Suprapubic skin (tissue), 4 donors: ENCODE results near the gene ASTN2. TPM values are rescaled to one million over a fixed set of nuclear protein-coding genes. Genes with fewer than 3 reads are reported as not detected.

Source experiments
- DNase-seq, 2 donors: peaks; one replicate each; pipeline ENCODE4 v3.0.0-alpha.2; 2019; ENCODE audit warnings: low spot score in 2 of 2
- H3K27ac ChIP-seq: fragments of 200-600 bp; sonication (generic); one replicate; pipeline ENCODE4 v1.5.1; 2019
- H3K27me3 ChIP-seq: fragments of 200-600 bp; sonication (generic); one replicate; pipeline ENCODE4 v1.5.1; 2019
- H3K36me3 ChIP-seq: fragments of 200-600 bp; sonication (generic); one replicate; pipeline ENCODE4 v1.5.1; 2019
- H3K4me1 ChIP-seq: fragments of 200-600 bp; sonication (generic); one replicate; pipeline ENCODE4 v1.5.1; 2019
- H3K4me3 ChIP-seq: fragments of 200-600 bp; sonication (generic); one replicate; pipeline ENCODE4 v1.5.1; 2019; ENCODE audit warnings: mild to moderate bottlenecking
- H3K9me3 ChIP-seq: fragments of 200-600 bp; sonication (generic); one replicate; pipeline ENCODE4 v1.5.1; 2019
- EP300 ChIP-seq: sonication (generic); formaldehyde crosslinking; IDR thresholded peaks from one replicate; pipeline ENCODE4 v1.6.1; 2017; ENCODE audit warnings: antibody characterized with exemption
- POLR2A ChIP-seq, 2 donors: fragments of 450-650 bp; IDR thresholded peaks; one replicate each; pipeline ENCODE4 v1.6.1; 2017; ENCODE audit warnings: antibody characterized with exemption in 2 of 2, mild to moderate bottlenecking in 2 of 2, moderate library complexity in 2 of 2
- POLR2AphosphoS5 ChIP-seq, 3 donors: sonication (generic); formaldehyde crosslinking; IDR thresholded peaks; one replicate each; pipeline ENCODE4 v1.6.1; 2017; ENCODE audit warnings: antibody characterized with exemption in 3 of 3
- WGBS: methylation state at CpG from one replicate; pipeline ENCODE4 v1.1.5; 2018; 5-methylcytosine and 5-hydroxymethylcytosine counted together
- total RNA-seq, 4 donors: library from RNA; depleted of rRNA; stranded (reverse); fragments of >200 nt; gene quantifications; one replicate each; pipeline ENCODE4 v1.1.0, GENCODE V29; 2016
- TF ChIP-seq, protein P1 (sequence below), 2 donors: fragments of 200-600 bp in 1 of 2; fragments of 450-650 bp in 1 of 2; sonication (generic) in 1 of 2; IDR thresholded peaks; one replicate each; pipeline ENCODE4 v1.5.1; 2016 to 2019; ENCODE audit warnings: antibody characterized with exemption in 2 of 2, mild to moderate bottlenecking in 1 of 2, moderate library complexity in 1 of 2

The ASTN2 gene
- total RNA-seq, 4 donors from 2014 or later = 2.0 to 6.9 (median 3.8) TPM

DNA sequence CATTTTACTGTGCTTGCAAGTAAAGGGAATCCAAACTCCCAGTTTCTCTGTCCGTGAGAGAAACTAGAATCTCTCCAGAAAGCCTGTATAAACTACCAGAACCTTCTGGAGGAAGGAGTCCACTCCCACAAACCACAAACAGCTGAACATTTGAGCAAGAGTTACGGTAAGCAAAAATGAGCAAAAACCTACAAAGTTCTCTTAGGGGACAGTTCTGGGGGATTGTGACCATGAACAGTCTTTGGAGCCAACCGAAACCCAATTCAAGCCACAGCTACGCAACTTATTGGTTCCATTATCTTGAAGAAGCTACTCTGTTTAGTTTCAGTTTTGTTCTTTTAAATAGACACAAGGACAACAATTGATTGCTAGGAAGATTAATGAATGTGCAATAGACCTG, 330.6 kb downstream of the ASTN2 start:
- TF ChIP-seq POLR2A (IDR thresholded peaks at IDR 0.05) (no peak), POLR2AphosphoS5 (IDR thresholded peaks at IDR 0.05) (no peak), EP300 (no peak)
- TF ChIP-seq, protein P1, sequence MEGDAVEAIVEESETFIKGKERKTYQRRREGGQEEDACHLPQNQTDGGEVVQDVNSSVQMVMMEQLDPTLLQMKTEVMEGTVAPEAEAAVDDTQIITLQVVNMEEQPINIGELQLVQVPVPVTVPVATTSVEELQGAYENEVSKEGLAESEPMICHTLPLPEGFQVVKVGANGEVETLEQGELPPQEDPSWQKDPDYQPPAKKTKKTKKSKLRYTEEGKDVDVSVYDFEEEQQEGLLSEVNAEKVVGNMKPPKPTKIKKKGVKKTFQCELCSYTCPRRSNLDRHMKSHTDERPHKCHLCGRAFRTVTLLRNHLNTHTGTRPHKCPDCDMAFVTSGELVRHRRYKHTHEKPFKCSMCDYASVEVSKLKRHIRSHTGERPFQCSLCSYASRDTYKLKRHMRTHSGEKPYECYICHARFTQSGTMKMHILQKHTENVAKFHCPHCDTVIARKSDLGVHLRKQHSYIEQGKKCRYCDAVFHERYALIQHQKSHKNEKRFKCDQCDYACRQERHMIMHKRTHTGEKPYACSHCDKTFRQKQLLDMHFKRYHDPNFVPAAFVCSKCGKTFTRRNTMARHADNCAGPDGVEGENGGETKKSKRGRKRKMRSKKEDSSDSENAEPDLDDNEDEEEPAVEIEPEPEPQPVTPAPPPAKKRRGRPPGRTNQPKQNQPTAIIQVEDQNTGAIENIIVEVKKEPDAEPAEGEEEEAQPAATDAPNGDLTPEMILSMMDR (IDR thresholded peaks at IDR 0.05) = no peak
- no peak overlapping the region for H3K27ac ChIP-seq
- 73% methylated on average over 4 of the region's 4 CpGs for WGBS
- no peaks in the 10 kb centered on the region for H3K36me3 ChIP-seq
- DNase-seq = no peak
- no peak overlapping the region for H3K4me3 ChIP-seq
- H3K27me3 ChIP-seq = no peaks in the 10 kb centered on the region
- no peaks in the 10 kb centered on the region for H3K9me3 ChIP-seq
- H3K4me1 ChIP-seq = no peaks in the 10 kb centered on the region

DNA sequence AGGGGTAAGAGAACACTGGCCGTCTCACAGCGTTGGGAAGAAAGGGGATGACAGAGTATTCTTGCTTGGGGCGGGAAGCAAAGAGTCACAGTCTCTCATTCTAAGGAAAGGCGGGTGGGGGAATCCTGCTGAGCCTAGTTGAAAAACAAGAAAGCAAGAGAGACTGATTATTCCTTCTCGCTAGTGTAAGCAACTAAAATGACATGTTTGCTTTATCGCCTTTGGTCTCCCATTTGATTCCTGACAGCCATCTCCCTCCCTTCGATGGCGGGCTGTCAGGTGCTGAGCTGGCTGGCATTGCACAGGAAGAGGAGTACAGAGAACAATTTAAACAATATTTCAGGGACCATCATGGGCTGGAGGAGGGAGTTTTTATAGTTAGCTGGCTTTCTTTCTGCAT, 331.3 kb downstream of the ASTN2 start:
- WGBS = 79% methylated on average over 8 of the region's 8 CpGs
- no peaks in the 10 kb centered on the region for H3K27me3 ChIP-seq
- no peak overlapping the region for H3K27ac ChIP-seq
- TF ChIP-seq, protein P1 (IDR thresholded peaks at IDR 0.05) = no peak
- TF ChIP-seq POLR2A (IDR thresholded peaks at IDR 0.05) (no peak), EP300 (no peak), POLR2AphosphoS5 (IDR thresholded peaks at IDR 0.05) (no peak)
- no peaks in the 10 kb centered on the region for H3K36me3 ChIP-seq
- no peak for DNase-seq
- no peaks in the 10 kb centered on the region for H3K4me1 ChIP-seq
- H3K9me3 ChIP-seq = no peaks in the 10 kb centered on the region
- H3K4me3 ChIP-seq = no peak overlapping the region

DNA sequence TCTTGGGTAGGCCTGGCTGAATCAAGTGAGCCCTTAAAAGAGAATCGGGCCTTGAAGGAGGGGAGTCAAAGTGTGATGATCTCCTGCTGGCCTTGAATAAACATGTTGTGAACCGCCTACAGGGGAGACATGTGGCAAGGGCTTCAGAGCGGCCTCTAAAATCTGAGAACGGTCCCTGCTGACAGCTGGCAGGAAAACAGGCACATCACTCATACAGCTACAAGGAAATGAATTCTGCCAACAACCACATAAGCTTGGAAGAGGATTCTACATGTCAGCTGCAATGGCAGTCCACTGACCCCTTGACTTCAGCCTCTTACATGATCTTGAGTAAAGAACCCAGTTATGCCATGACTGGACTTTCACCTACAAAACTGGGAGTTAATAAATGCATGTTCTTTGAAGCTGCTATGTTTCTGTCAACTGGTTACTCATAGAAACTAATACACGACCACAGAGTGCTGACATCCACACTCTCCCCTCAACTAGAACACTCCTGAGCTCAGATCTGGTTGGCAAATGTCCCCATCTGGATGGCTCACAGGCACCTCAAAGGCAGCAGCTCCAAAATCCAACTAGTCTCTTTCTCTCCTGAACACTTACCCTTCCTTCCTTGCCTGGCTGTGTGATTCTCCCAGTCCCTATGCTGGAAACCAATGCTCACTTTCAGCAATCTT, 333.1 kb downstream of the ASTN2 start:
- no peak for DNase-seq
- TF ChIP-seq POLR2AphosphoS5 (IDR thresholded peaks at IDR 0.05) = no peak
- no peak for TF ChIP-seq EP300
- no peak for TF ChIP-seq POLR2A (IDR thresholded peaks at IDR 0.05)
- TF ChIP-seq, protein P1 (IDR thresholded peaks at IDR 0.05) = no peak
- whole genome bisulfite sequencing = 29% methylated on average over 5 of the region's 5 CpGs

DNA sequence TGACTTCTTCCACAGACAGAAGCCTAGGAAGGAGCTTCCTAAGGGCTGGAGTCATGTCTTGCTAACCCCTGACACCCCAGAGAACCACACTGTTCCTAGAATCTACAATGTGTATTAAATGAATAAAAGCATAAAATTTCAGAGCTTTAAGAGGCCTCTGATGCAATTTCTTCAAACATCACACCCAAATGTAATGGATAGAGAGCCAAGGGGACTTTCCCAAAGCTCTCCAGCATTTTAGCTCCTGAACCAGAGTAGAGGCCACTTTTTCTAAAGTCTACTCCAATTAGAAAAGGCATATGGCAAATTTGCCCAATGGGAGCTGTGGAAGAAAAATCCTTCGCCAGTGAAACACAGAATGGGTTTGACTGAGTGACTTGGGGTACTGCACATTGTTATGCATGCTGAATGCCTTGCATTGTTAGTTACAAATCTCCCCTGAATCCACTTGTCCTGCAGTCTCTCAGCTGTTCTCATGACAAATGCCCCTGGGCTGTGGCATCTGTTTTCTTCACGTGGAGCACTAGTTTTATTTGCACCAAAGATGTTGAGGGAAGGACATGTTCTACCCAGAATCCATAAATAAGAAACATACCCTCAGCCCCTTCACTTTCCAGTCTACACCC, 334.0 kb downstream of the ASTN2 start:
- no peaks in the 10 kb centered on the region for H3K36me3 ChIP-seq
- no peaks in the 10 kb centered on the region for H3K4me1 ChIP-seq
- H3K9me3 ChIP-seq = no peaks in the 10 kb centered on the region
- no peak for TF ChIP-seq POLR2AphosphoS5 (IDR thresholded peaks at IDR 0.05)
- no peak for TF ChIP-seq POLR2A (IDR thresholded peaks at IDR 0.05)
- TF ChIP-seq EP300 = no peak
- TF ChIP-seq, protein P1 (IDR thresholded peaks at IDR 0.05) = no peak
- WGBS = 57% methylated on average over 2 of the region's 2 CpGs
- no peaks in the 10 kb centered on the region for H3K27me3 ChIP-seq
- H3K27ac ChIP-seq = no peak overlapping the region
- no peak for DNase-seq
- H3K4me3 ChIP-seq = no peak overlapping the region

More for the DNA sequence above, 333.1 kb downstream of the ASTN2 start:
- no peaks in the 10 kb centered on the region for H3K9me3 ChIP-seq
- H3K27ac ChIP-seq = no peak overlapping the region
- no peaks in the 10 kb centered on the region for H3K4me1 ChIP-seq
- no peaks in the 10 kb centered on the region for H3K27me3 ChIP-seq
- H3K4me3 ChIP-seq = no peak overlapping the region
- H3K36me3 ChIP-seq = no peaks in the 10 kb centered on the region

DNA sequence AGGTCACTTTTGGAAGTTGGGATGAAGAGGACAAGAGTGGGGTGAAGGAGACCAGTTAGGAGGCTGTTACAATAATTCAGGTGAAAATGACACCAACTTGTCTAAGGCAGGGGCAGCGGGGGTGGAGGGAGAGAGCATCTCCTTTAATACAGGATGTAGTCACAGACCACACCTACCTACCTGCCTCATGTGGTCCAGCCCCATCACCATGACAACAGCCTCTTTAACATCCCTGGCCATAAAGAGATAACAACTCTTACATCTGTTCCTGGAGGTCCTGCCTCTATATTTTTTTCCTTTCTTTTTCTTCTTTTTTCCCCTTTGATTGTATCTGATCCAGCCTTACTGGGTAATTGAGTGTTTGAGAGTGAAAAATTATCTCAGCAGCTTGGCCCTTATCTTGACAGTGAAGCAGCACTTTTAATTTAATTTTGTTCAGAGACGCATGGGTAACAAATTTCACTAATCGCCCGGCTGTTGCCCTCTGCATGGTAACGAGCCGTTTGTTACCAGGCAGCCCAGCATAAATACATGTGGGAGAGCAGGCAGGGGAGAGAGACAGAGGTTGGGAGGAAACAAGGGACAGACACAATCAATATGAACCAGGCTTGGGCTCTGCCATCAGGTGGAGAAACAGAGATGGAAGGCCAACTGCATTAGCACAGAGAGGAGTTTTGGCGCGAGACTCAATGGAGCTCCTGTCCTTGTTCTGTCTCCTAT, 338.1 kb downstream of the ASTN2 start:
- Histone ChIP-seq H3K27me3 (no peaks in the 10 kb centered on the region), H3K9me3 (no peaks in the 10 kb centered on the region), H3K27ac (no peak overlapping the region), H3K36me3 (no peaks in the 10 kb centered on the region), H3K4me1 (no peaks in the 10 kb centered on the region), H3K4me3 (no peak overlapping the region)
- WGBS = 90% methylated on average over 8 of the region's 8 CpGs
- no peak for DNase-seq
- TF ChIP-seq POLR2A (IDR thresholded peaks at IDR 0.05) = no peak
- TF ChIP-seq EP300 = no peak
